GM04504 (cell line): ENCODE results near the gene MPC1.

Experiments used
- DNase-seq: peaks from one replicate; pipeline ENCODE4 v3.0.0-alpha.2; 2012; ENCODE audit warnings: low read depth

MPC1 gene

GRCh38 chr6:166382933-166383801, at the start of gene MPC1:
TSS of gene MPC1 (minus strand) at chr6:166382940. CDS start at chr6:166382876, 64 bp downstream.
- DNase-seq: peak; percentile 92

GRCh38 chr6:166430269-166430668, 47.5 kb upstream of the MPC1 start:
- DNase-seq: no peak

GRCh38 chr6:166424431-166424830, 41.7 kb upstream of the MPC1 start:
- no peak for DNase-seq

- DNase-seq: no peak
Measured at GRCh38 chr6:166423781-166424180, 41.0 kb upstream of the MPC1 start.

GRCh38 chr6:166423051-166423745, 40.5 kb upstream of the MPC1 start:
- no peak for DNase-seq

- DNase-seq: no peak
Measured at GRCh38 chr6:166422201-166422940, 39.6 kb upstream of the MPC1 start.

GRCh38 chr6:166420351-166420750, 37.6 kb upstream of the MPC1 start:
- DNase-seq: peak; percentile 19

- DNase-seq: no peak
Measured at GRCh38 chr6:166419717-166420116, 37.0 kb upstream of the MPC1 start.

- DNase-seq: no peak
Measured at GRCh38 chr6:166419286-166419685, 36.5 kb upstream of the MPC1 start.

GRCh38 chr6:166418691-166419143, 36.0 kb upstream of the MPC1 start:
- no peak for DNase-seq

GRCh38 chr6:166417285-166417691, 34.5 kb upstream of the MPC1 start:
- no peak for DNase-seq

GRCh38 chr6:166415833-166416347, 33.1 kb upstream of the MPC1 start:
- no peak for DNase-seq

GRCh38 chr6:166415306-166415705, 32.6 kb upstream of the MPC1 start:
- no peak for DNase-seq

- DNase-seq: no peak
Measured at GRCh38 chr6:166413491-166413951, 30.8 kb upstream of the MPC1 start.

GRCh38 chr6:166412911-166413384, 30.2 kb upstream of the MPC1 start:
- DNase-seq: no peak

- DNase-seq: no peak
Measured at GRCh38 chr6:166412156-166412910, 29.6 kb upstream of the MPC1 start.

GRCh38 chr6:166411721-166412151, 29.0 kb upstream of the MPC1 start:
- DNase-seq: no peak

- no peak for DNase-seq
Measured at GRCh38 chr6:166411271-166411670, 28.5 kb upstream of the MPC1 start.

- no peak for DNase-seq
Measured at GRCh38 chr6:166410426-166410935, 27.7 kb upstream of the MPC1 start.

GRCh38 chr6:166408936-166409755, 26.4 kb upstream of the MPC1 start:
- DNase-seq: no peak
